Liver (tissue), 9 donors: ENCODE results near the gene MARVELD1. TPM values are rescaled to one million over a fixed set of nuclear protein-coding genes. Genes with fewer than 3 reads are reported as not detected.

Source experiments
- DNase-seq: peaks from one replicate; pipeline ENCODE4 v3.0.0-alpha.2; 2017; ENCODE audit warnings: low spot score
- H3K27ac ChIP-seq, 2 donors: one replicate each; pipeline ENCODE4 v1.7.0; 2013; ENCODE audit warnings: inconsistent platforms in 2 of 2, low read length in 2 of 2, control low read depth in 1 of 2, low read depth in 1 of 2, mild to moderate bottlenecking in 1 of 2
- H3K27me3 ChIP-seq, 4 donors: one replicate each; pipeline versions ENCODE4 v1.6.1 to v1.7.0; 2013; ENCODE audit warnings: low read length in 3 of 4, inconsistent platforms in 1 of 4, mild to moderate bottlenecking in 1 of 4, moderate library complexity in 1 of 4; ENCODE audit not compliant: control insufficient read depth in 4 of 4, insufficient read depth in 4 of 4
- H3K36me3 ChIP-seq, 4 donors: one replicate each; pipeline versions ENCODE4 v1.6.1 to v1.7.0; 2013; ENCODE audit warnings: low read length in 3 of 4, mild to moderate bottlenecking in 3 of 4, low read depth in 1 of 4, moderate library complexity in 1 of 4; ENCODE audit not compliant: control insufficient read depth in 4 of 4, insufficient read depth in 3 of 4
- H3K4me1 ChIP-seq, 4 donors: one replicate each; pipeline versions ENCODE4 v1.6.1 to v1.7.0; 2013; ENCODE audit warnings: low read length in 3 of 4, mild to moderate bottlenecking in 3 of 4, moderate library complexity in 1 of 4; ENCODE audit not compliant: control insufficient read depth in 4 of 4, insufficient read depth in 4 of 4
- H3K4me3 ChIP-seq, 3 donors: one replicate each; pipeline versions ENCODE4 v1.6.1 to v1.7.0; 2013; ENCODE audit warnings: low read length in 3 of 3, control low read depth in 1 of 3, low read depth in 1 of 3, mild to moderate bottlenecking in 1 of 3
- H3K9ac ChIP-seq, 2 donors: one replicate each; pipeline ENCODE4 v1.7.0; 2013; ENCODE audit warnings: low read length in 2 of 2, mild to moderate bottlenecking in 2 of 2, moderate library complexity in 2 of 2, control low read depth in 1 of 2, low read depth in 1 of 2
- H3K9me3 ChIP-seq, 4 donors: one replicate each; pipeline versions ENCODE4 v1.6.1 to v1.7.0; 2013; ENCODE audit warnings: low read length in 3 of 4; ENCODE audit not compliant: control insufficient read depth in 4 of 4
- CTCF ChIP-seq: fragments of 150-350 bp; IDR thresholded peaks from 2 replicates; pipeline ENCODE4 v1.5.1; 2017; ENCODE audit warnings: improper control_type of control experiment, low read depth, low read length; ENCODE audit not compliant: missing input control
- EGR1 ChIP-seq, 2 donors: IDR thresholded peaks; 2 replicates each; pipeline ENCODE4 v1.6.1; 2016 to 2018; ENCODE audit warnings: antibody characterized with exemption in 2 of 2, low read depth in 2 of 2
- HNF4A ChIP-seq, 2 donors: conservative IDR thresholded peaks; 2 replicates each; pipeline ENCODE4 v1.6.1; 2016; ENCODE audit warnings: antibody characterized with exemption in 2 of 2, mild to moderate bottlenecking in 2 of 2
- HNF4G ChIP-seq: IDR thresholded peaks from 2 replicates; pipeline ENCODE4 v1.6.1; 2016; ENCODE audit warnings: antibody characterized with exemption
- MAX ChIP-seq: IDR thresholded peaks from 2 replicates; pipeline ENCODE4 v1.6.1; 2016; ENCODE audit warnings: antibody characterized with exemption
- NR2F2 ChIP-seq: IDR thresholded peaks from 2 replicates; pipeline ENCODE4 v1.6.1; 2016; ENCODE audit warnings: antibody characterized with exemption
- RAD21 ChIP-seq, 2 donors: IDR thresholded peaks; 2 replicates each; pipeline ENCODE4 v1.6.1; 2016; ENCODE audit warnings: antibody characterized with exemption in 2 of 2, mild to moderate bottlenecking in 2 of 2
- REST ChIP-seq: IDR thresholded peaks from 2 replicates; pipeline ENCODE4 v1.6.1; 2016; ENCODE audit warnings: antibody characterized with exemption, mild to moderate bottlenecking
- RXRA ChIP-seq, 2 donors: IDR thresholded peaks; 2 replicates each; pipeline ENCODE4 v1.6.1; 2017 to 2018; ENCODE audit warnings: antibody characterized with exemption in 2 of 2, mild to moderate bottlenecking in 1 of 2
- SP1 ChIP-seq: IDR thresholded peaks from 2 replicates; pipeline ENCODE4 v1.6.1; 2018; ENCODE audit warnings: antibody characterized with exemption, mild to moderate bottlenecking
- TAF1 ChIP-seq: conservative IDR thresholded peaks from 2 replicates; pipeline ENCODE4 v1.6.1; 2016; ENCODE audit warnings: antibody characterized with exemption, mild to moderate bottlenecking
- WGBS: extraction: QIAGEN DNeasy Blood & Tissue Kit; methylation state at CpG from one replicate; pipeline ENCODE4 v1.1.7; 2013; 5-methylcytosine and 5-hydroxymethylcytosine counted together
- polyA plus RNA-seq, 2 donors: library from polyadenylated mRNA; stranded (reverse) in 1 of 2; unstranded in 1 of 2; fragments of 200-250 nt in 1 of 2; fragments of >200 nt in 1 of 2; fragmentation: Nextera tagmentation in 1 of 2; extraction: Ambion mirVana in 1 of 2; gene quantifications; one replicate each; pipeline versions ENCODE4 v1.2.1 to v1.2.3, GENCODE V29; 2013 to 2015
- total RNA-seq, 2 donors: library from RNA; depleted of rRNA; stranded (reverse); fragments of >200 nt; gene quantifications; one replicate each; pipeline ENCODE4 v1.2.3, GENCODE V29; 2014
- donor health status: healthy.
- donor health status: healthy.
- donor health status: healthy.
- donor health status: healthy.
- donor health status: healthy.

MARVELD1 gene
- total and polyA plus RNA-seq, 4 donors, result 0.72 to 3.3 (median 2.8) TPM

- no peak for DNase-seq
- H3K4me3 ChIP-seq, result no peak overlapping the region
- H3K9me3 ChIP-seq, result no peaks in the 10 kb centered on the region
- peaks cover 0 to 4% (median 2%) of the 10 kb centered on the region in 4 donors for H3K4me1 ChIP-seq
- TF ChIP-seq HNF4G, result no peak
- TF ChIP-seq RAD21 (IDR thresholded peaks at IDR 0.05), result no peak
- no peak for TF ChIP-seq EGR1 (IDR thresholded peaks at IDR 0.05; ENCODE audit: low read depth in 2 of 2)
- no peak for TF ChIP-seq NR2F2
- TF ChIP-seq SP1, result no peak
- no peak for TF ChIP-seq HNF4A (conservative IDR thresholded peaks at IDR 0.05)
- TF ChIP-seq REST, result no peak
- TF ChIP-seq CTCF, result no peak
- no peak for TF ChIP-seq MAX
- TF ChIP-seq RXRA (IDR thresholded peaks at IDR 0.05), result no peak
- TF ChIP-seq TAF1, result no peak
- WGBS, result 88% methylated on average over 22 of the region's 22 CpGs
- peaks cover 0 to 7% (median 2%) of the 10 kb centered on the region in 4 donors for H3K27me3 ChIP-seq
- H3K36me3 ChIP-seq, result peaks cover 0 to 3% (median 0%) of the 10 kb centered on the region in 4 donors
- no peak overlapping the region for H3K9ac ChIP-seq
- H3K27ac ChIP-seq, result no peak overlapping the region
Measured at GRCh38 chr10:97766996-97767924, 53.7 kb downstream of the MARVELD1 start.

Other genes with a start within 250 kb of the MARVELD1 start
- gene MMS19, start 215.3 kb upstream of the MARVELD1 start, total RNA-seq, result 10 to 100 TPM; 28.9 to 29.1 TPM
- 10 to 100 TPM; 15.0 to 19.4 TPM for gene MMS19, start 215.3 kb upstream of the MARVELD1 start, polyA plus RNA-seq
- 1 to 10 TPM; 2.7 to 9.5 TPM for gene UBTD1, start 214.8 kb upstream of the MARVELD1 start, total RNA-seq
- 10 to 100 TPM in 1 of 2 donors, 1 to 10 TPM in 1; 9.2 to 11.0 TPM for gene UBTD1, start 214.8 kb upstream of the MARVELD1 start, polyA plus RNA-seq
- gene ANKRD2, start 141.0 kb upstream of the MARVELD1 start, total RNA-seq, result not detected
- not detected for gene ANKRD2, start 141.0 kb upstream of the MARVELD1 start, polyA plus RNA-seq
- 10 to 100 TPM; 21.7 to 21.8 TPM for gene HOGA1, start 129.3 kb upstream of the MARVELD1 start, total RNA-seq
- gene HOGA1, start 129.3 kb upstream of the MARVELD1 start, polyA plus RNA-seq, result 10 to 100 TPM; 23.8 to 31.4 TPM
- 1 to 10 TPM in 1 of 2 donors, under 1 TPM in 1; 0.56 to 3.0 TPM for gene C10orf62, start 124.0 kb upstream of the MARVELD1 start, total RNA-seq
- under 1 TPM; 0.16 to 0.26 TPM for gene C10orf62, start 124.0 kb upstream of the MARVELD1 start, polyA plus RNA-seq
- gene MORN4, start 80.2 kb upstream of the MARVELD1 start, total RNA-seq, result 1 to 10 TPM in 1 of 2 donors, under 1 TPM in 1; 0.42 to 2.5 TPM
- 1 to 10 TPM; 1.7 to 3.1 TPM for gene MORN4, start 80.2 kb upstream of the MARVELD1 start, polyA plus RNA-seq
- gene PI4K2A, start 73.1 kb upstream of the MARVELD1 start, total RNA-seq, result 10 to 100 TPM; 12.1 to 17.6 TPM
- 10 to 100 TPM in 1 of 2 donors, 1 to 10 TPM in 1; 4.4 to 10.2 TPM for gene PI4K2A, start 73.1 kb upstream of the MARVELD1 start, polyA plus RNA-seq
- gene AVPI1, start 26.5 kb upstream of the MARVELD1 start, total RNA-seq, result 1 to 10 TPM; 6.6 to 7.8 TPM
- 10 to 100 TPM; 16.0 to 22.1 TPM for gene AVPI1, start 26.5 kb upstream of the MARVELD1 start, polyA plus RNA-seq
- gene ZFYVE27, start 23.4 kb downstream of the MARVELD1 start, total RNA-seq, result 10 to 100 TPM; 14.6 to 25.9 TPM
- 10 to 100 TPM; 10.2 to 11.6 TPM for gene ZFYVE27, start 23.4 kb downstream of the MARVELD1 start, polyA plus RNA-seq
- 10 to 100 TPM in 1 of 2 donors, 1 to 10 TPM in 1; 3.6 to 15.1 TPM for gene SFRP5, start 58.3 kb downstream of the MARVELD1 start, total RNA-seq
- 1 to 10 TPM; 3.7 to 9.2 TPM for gene SFRP5, start 58.3 kb downstream of the MARVELD1 start, polyA plus RNA-seq
- gene GOLGA7B, start 136.1 kb downstream of the MARVELD1 start, total RNA-seq, result under 1 TPM; 0.05 to 0.59 TPM
- under 1 TPM; 0.22 to 0.63 TPM for gene GOLGA7B, start 136.1 kb downstream of the MARVELD1 start, polyA plus RNA-seq